ENCODE measurements around the gene ITGAX. TPM values are rescaled to one million over a fixed set of nuclear protein-coding genes. Genes with fewer than 3 reads are reported as not detected.

The ITGAX gene
- total and polyA plus RNA-seq, 4 donors = 1.1 to 9.6 (median 1.9) TPM

GRCh38 chr16:31403590-31404352 lies 48.8 kb downstream of the ITGAX start:
- no peaks in the 10 kb centered on the region for H3K36me3 ChIP-seq (ENCODE audit: control insufficient read depth in 4 of 4, insufficient read depth in 3 of 4, low read depth in 1 of 4, low read length in 3 of 4)
- no peak for DNase-seq (ENCODE audit: low spot score)
- H3K27ac ChIP-seq (ENCODE audit: low read depth in 1 of 2, low read length in 2 of 2) = no peak overlapping the region
- peaks cover 0 to 3% (median 0%) of the 10 kb centered on the region in 4 donors for H3K9me3 ChIP-seq (ENCODE audit: control insufficient read depth in 4 of 4, low read length in 3 of 4)
- no peak overlapping the region for H3K9ac ChIP-seq (ENCODE audit: low read depth in 1 of 2, low read length in 2 of 2)
- WGBS = 88% methylated on average over 21 of the region's 21 CpGs
- no peaks in the 10 kb centered on the region for H3K27me3 ChIP-seq (ENCODE audit: control insufficient read depth in 4 of 4, insufficient read depth in 4 of 4, low read length in 3 of 4)
- TF ChIP-seq EGR1 (IDR thresholded peaks at IDR 0.05; ENCODE audit: low read depth in 2 of 2) (no peak), SP1 (IDR thresholded peaks at IDR 0.05) (no peak), HNF4A (conservative IDR thresholded peaks at IDR 0.05) (no peak), FOXA1 (IDR thresholded peaks at IDR 0.05) (no peak)
- H3K4me1 ChIP-seq (ENCODE audit: control insufficient read depth in 4 of 4, insufficient read depth in 4 of 4, low read length in 3 of 4) = no peaks in the 10 kb centered on the region
- H3K4me3 ChIP-seq (ENCODE audit: low read depth in 1 of 3, low read length in 3 of 3) = no peak overlapping the region

GRCh38 chr16:31404353-31405064 lies 49.5 kb downstream of the ITGAX start:
- WGBS = 79% methylated on average over 9 of the region's 9 CpGs
- H3K9me3 ChIP-seq (ENCODE audit: control insufficient read depth in 4 of 4, low read length in 3 of 4) = peaks cover 0 to 2% (median 0%) of the 10 kb centered on the region in 4 donors
- H3K4me3 ChIP-seq (ENCODE audit: low read depth in 1 of 3, low read length in 3 of 3) = no peak overlapping the region
- H3K27me3 ChIP-seq (ENCODE audit: control insufficient read depth in 4 of 4, insufficient read depth in 4 of 4, low read length in 3 of 4) = no peaks in the 10 kb centered on the region
- no peak overlapping the region for H3K27ac ChIP-seq (ENCODE audit: low read depth in 1 of 2, low read length in 2 of 2)
- H3K36me3 ChIP-seq (ENCODE audit: control insufficient read depth in 4 of 4, insufficient read depth in 3 of 4, low read depth in 1 of 4, low read length in 3 of 4) = no peaks in the 10 kb centered on the region
- DNase-seq (ENCODE audit: low spot score) = no peak
- H3K9ac ChIP-seq (ENCODE audit: low read depth in 1 of 2, low read length in 2 of 2) = no peak overlapping the region
- H3K4me1 ChIP-seq (ENCODE audit: control insufficient read depth in 4 of 4, insufficient read depth in 4 of 4, low read length in 3 of 4) = no peaks in the 10 kb centered on the region
- TF ChIP-seq SP1 (IDR thresholded peaks at IDR 0.05) = no peak
- TF ChIP-seq GABPA (IDR thresholded peaks at IDR 0.05 in 1 of 2, conservative IDR thresholded peaks at IDR 0.05 in 1 of 2) = no peak
- TF ChIP-seq EGR1 (IDR thresholded peaks at IDR 0.05; ENCODE audit: low read depth in 2 of 2) = no peak
- TF ChIP-seq FOXA1 (IDR thresholded peaks at IDR 0.05) = no peak
- TF ChIP-seq HNF4G (IDR thresholded peaks at IDR 0.05) = no peak
- no peak for TF ChIP-seq JUND (IDR thresholded peaks at IDR 0.05)

GRCh38 chr16:31407406-31407805 lies 52.4 kb downstream of the ITGAX start:
- H3K36me3 ChIP-seq (ENCODE audit: control insufficient read depth in 4 of 4, insufficient read depth in 3 of 4, low read depth in 1 of 4, low read length in 3 of 4) = no peaks in the 10 kb centered on the region
- no peak for DNase-seq (ENCODE audit: low spot score)
- H3K9ac ChIP-seq (ENCODE audit: low read depth in 1 of 2, low read length in 2 of 2) = no peak overlapping the region
- H3K27ac ChIP-seq (ENCODE audit: low read depth in 1 of 2, low read length in 2 of 2) = no peak overlapping the region
- H3K27me3 ChIP-seq (ENCODE audit: control insufficient read depth in 4 of 4, insufficient read depth in 4 of 4, low read length in 3 of 4) = no peaks in the 10 kb centered on the region
- 81% methylated on average over 8 of the region's 8 CpGs for WGBS
- TF ChIP-seq HNF4G (IDR thresholded peaks at IDR 0.05) = no peak
- TF ChIP-seq YY1 (IDR thresholded peaks at IDR 0.05) = no peak
- no peak for TF ChIP-seq FOXA2 (IDR thresholded peaks at IDR 0.05)
- no peak for TF ChIP-seq REST (IDR thresholded peaks at IDR 0.05)
- no peak for TF ChIP-seq ATF3 (IDR thresholded peaks at IDR 0.05)
- no peak for TF ChIP-seq TAF1 (conservative IDR thresholded peaks at IDR 0.05)
- no peak for TF ChIP-seq CTCF (IDR thresholded peaks at IDR 0.05; ENCODE audit: low read depth, low read length, missing input control)
- no peak for TF ChIP-seq RXRA (IDR thresholded peaks at IDR 0.05)
- no peaks in the 10 kb centered on the region for H3K9me3 ChIP-seq (ENCODE audit: control insufficient read depth in 4 of 4, low read length in 3 of 4)
- H3K4me1 ChIP-seq (ENCODE audit: control insufficient read depth in 4 of 4, insufficient read depth in 4 of 4, low read length in 3 of 4) = no peaks in the 10 kb centered on the region
- H3K4me3 ChIP-seq (ENCODE audit: low read depth in 1 of 3, low read length in 3 of 3) = no peak overlapping the region

All from liver (tissue), 9 donors.